ENCODE data around the gene OTOG.

OTOG gene

DNA sequence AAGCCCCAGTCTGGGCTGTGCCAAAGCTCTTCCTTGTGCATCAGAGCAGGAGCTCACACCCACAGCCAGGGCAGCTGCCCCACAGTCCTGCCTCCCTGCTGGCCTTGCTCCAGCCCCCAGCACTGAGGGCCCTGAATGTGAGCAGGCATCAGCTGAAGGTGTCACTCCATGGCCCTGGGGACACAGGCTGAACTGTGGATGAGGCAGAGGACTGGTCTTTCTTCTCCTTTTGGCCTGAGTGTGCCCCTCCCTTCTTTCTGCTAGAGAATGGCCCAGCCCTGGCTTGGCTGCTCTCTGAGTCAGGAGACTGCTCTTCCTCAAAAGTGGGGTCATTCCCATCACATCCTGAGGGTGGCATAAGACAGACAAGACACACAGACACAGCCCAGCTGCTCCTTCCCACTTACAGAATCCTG lies 16.2 kb downstream of the OTOG start:
- no peak for DNase-seq

DNA sequence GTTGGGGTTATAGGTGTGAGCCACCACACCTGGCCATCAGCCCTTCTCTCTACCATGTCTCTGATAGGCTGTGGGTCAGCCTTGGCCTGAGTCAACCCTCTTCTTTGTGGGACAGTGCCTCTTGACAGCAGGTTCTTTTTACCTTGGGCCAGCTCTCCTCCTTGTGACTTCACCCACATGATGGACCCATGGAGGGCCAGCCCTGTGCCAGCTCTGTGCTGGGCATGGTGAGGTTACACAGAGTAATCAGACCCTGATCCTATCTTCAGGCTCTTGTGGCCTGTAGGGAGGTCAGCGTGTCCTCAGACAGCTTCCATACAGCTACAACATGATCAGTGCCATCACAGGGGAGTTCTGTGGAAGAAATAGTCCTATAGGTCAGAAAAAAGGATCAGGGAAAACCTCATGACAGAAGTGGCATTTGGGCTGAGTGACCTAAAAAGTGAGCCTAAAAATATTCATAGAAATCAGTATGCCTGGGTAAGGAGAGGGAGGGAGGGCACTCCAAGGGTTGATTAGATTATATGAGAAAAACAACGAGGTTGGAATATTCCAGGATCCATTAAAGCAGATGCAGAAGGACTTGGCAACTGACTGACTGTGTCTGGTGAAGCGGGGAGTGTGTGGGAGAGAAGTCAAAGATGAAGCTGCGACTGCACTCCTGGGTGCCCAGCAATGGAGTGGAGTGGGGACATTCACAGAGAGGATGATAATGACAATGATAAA lies 17.1 kb downstream of the OTOG start:
- DNase-seq = no peak

DNA sequence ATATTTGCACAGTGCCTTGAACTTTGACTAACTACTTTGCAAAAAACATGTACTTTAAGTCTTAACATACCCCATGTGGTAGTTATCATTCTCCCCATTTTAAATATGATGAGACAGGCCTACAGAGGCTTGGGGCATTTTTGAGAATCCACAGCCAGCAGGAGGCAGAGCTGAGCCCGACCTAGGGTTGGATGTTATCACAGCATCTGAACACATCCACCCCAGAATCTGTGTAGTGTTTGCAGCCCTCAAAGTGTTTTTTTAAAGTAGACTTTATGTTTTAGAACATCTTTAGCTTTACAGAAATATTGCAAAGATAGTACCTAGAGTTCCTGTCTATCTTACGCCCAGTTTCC lies 17.6 kb downstream of the OTOG start:
- no peak for DNase-seq

- no peak for DNase-seq
Measured at GRCh38 chr11:17568944-17569343, 21.9 kb downstream of the OTOG start.

DNA sequence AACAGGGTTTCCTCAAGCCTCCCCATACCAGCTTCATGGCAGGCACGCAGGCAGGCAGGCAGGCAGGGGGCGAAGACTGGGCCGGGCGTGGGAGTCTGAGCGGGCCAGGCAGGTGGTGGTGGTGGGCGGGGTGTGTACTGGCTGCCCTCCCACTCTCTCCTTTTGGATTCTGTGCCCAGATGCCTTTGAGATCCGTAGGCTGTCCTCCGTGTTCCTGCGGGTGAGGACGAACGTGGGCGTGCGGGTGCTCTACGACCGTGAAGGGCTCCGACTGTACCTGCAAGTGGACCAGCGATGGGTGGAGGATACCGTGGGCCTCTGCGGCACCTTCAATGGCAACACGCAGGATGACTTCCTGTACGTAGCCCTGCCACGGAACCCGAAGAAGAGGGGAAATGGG lies 23.0 kb downstream of the OTOG start:
- no peak for DNase-seq

- no peak for DNase-seq
Measured at GRCh38 chr11:17571431-17572358, 24.6 kb downstream of the OTOG start.

DNA sequence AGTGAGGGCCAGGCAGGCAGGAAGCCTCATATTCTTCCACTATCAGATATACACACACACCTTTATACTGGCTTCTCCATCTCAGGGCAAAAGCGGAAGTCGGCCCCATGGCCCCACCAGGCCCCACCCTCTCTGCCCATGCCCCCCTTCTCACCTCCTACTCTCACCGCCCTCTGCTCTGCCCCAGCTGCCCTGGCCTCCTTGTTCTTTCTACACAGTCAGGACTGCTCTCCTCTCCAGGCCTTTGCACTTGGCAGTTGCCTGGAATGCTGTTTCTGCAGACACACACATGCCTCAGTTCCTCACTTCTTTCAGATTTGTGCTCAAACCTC lies 25.3 kb downstream of the OTOG start:
- no peak for DNase-seq

GRCh38 chr11:17572791-17573460 lies 25.9 kb downstream of the OTOG start:
- DNase-seq = no peak

GRCh38 chr11:17573526-17573925 lies 26.5 kb downstream of the OTOG start:
- no peak for DNase-seq

DNA sequence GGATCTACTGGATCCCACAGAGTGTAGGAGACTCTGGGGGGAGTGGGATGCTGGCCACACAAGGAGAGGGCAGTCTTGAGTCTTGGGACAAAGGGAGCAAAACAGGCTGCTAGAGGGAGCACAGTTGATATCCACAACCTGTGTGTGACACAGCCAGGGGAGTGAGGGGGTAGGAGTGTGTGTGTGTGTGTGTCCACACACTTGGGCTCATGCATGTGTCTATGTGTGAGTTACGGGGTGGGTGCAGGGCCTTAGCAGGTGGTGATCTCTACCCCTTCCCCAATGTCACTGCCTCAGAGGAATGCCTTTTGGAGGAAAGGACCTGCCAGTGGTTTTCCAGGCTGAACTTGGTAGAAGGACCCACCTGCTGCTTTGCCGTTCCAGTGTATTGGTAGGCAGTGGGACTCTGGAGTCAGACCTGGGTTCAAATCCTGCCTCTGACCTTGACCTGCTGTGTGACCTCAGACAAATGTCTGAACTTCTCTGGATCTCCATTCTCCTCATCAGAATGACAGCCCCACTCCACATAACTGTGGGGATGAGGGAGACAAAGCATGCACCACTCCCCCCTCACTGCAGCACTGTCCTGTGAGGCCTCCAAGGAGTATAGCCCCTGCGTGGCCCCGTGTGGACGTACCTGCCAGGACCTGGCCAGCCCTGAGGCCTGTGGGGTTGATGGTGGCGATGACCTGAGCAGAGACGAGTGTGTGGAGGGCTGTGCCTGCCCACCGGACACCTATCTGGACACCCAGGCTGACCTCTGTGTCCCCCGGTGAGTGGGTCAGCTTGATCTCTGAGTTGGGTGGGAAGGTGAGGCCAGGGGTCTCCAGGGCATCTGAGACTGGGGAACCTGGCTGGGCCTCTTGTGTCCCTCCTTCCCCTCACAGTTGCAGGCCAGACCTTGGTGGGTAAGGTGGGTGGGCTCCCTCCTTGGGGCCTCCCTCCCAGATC lies 27.4 kb downstream of the OTOG start:
- no peak for DNase-seq

GRCh38 chr11:17575431-17576425 lies 28.7 kb downstream of the OTOG start:
- DNase-seq = no peak

DNA sequence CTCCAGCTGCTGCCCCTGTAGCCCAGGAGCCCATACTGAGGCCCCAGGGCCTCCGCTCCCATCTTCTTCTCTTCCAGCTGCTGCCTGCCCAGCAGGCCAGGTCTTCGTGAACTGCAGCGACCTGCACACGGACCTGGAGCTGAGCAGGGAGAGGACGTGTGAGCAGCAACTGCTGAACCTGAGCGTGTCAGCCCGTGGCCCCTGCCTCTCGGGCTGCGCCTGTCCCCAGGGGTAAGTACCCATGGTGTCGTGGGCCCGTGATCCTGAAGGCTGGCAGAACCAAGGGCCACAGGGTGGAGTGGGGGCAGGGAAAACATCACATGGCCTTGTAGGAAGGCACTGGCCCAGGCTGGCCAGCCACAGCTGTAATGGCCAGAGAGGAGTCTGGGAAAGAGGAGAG lies 31.2 kb downstream of the OTOG start:
- DNase-seq = no peak

- no peak for DNase-seq
Measured at GRCh38 chr11:17578958-17579357, 31.9 kb downstream of the OTOG start.

DNA sequence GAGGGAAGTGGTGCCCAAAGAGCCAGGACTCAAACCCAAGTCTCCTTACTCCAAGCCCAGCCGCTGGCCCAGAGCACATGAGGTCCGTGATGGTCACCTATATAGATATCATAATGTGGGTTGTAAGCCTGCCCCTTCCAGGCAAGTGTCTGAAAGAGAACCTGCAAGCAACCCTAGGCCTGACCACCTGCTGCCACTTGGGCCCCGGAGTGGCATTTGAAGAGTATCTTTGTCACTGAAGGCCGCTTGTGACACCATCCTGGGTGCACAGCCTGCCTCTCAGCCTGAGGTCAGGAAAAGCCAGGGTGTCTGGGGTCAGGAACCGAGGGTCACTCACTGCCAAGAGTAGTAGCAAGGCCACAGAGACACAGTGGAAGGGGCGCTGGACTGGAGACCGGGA lies 32.4 kb downstream of the OTOG start:
- DNase-seq = no peak

DNA sequence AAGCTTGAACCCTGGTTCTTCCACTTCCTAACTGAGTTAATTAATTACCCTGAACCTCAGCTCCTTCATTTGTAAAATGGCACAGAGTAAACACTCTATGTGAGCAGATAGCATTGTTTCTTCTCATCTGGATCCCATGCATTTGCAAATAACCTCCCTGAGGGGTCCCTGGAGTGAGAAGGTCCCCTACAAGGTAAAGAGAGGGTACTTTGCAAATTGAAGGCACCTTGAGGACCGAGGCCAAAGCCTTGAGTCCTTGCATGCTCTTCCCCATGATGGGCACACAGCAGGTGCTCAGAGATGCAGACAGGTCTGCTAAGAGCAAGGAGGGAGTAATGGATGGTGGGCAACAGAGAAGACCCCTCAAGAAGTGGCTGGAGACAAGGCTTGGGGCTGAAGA lies 33.2 kb downstream of the OTOG start:
- no peak for DNase-seq

- DNase-seq = no peak
Measured at GRCh38 chr11:17581036-17581731, 34.1 kb downstream of the OTOG start.

DNA sequence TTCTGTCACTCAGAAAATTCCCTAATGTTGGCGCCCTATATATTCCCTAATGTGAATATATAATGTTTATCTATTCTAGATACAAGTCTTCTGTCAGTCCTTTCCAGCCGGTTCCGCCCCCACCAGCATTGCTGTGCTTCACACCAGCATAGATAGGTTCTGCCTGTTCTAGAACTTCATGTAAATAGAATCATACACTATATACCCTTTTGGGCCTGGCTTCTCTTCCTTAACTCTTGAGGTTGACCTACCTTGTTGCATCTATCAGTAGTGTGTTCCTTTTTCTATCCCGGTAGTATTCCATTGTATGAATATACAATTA lies 34.6 kb downstream of the OTOG start:
- no peak for DNase-seq

GRCh38 chr11:17585911-17586695 lies 39.0 kb downstream of the OTOG start:
- no peak for DNase-seq

DNA sequence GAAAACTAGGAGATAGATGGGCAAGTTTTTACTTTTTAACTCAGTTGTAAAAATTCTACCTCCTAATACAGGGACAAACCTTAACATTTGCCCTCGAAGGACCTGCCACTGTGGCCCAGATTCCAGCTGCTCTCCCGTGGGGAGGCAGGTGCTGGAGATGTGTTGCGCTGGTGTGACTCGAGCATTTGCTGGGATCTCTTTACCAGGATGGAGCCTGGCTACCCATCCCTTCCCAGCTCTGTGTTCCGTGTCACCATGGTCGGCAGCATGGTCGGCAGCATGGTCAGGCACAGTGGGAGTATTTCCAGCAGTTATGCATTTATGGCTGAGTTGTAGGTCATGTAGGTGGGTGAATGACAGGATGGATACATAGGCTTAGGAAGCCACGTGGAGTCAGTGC lies 41.1 kb downstream of the OTOG start:
- no peak for DNase-seq

- DNase-seq = no peak
Measured at GRCh38 chr11:17588721-17589120, 41.7 kb downstream of the OTOG start.
